Uterus (tissue), 2 donors: ENCODE measurements around the gene PPP1R10.

Experiments used
- CTCF ChIP-seq, 4 experiments: fragments of 200-600 bp in 2 of 4; fragments of 450-650 bp in 2 of 4; sonication (generic) in 2 of 4; IDR thresholded peaks; one replicate each; pipeline ENCODE4 v1.5.1; 2016 to 2019; ENCODE audit warnings: antibody characterized with exemption in 4 of 4, mild to moderate bottlenecking in 2 of 4, moderate library complexity in 1 of 4
- POLR2A ChIP-seq, 2 donors: fragments of 450-650 bp; IDR thresholded peaks; one replicate each; pipeline ENCODE4 v1.6.1; 2016; ENCODE audit warnings: antibody characterized with exemption in 2 of 2, mild to moderate bottlenecking in 1 of 2, moderate library complexity in 1 of 2

- no peak for TF ChIP-seq POLR2A (IDR thresholded peaks at IDR 0.05)
- TF ChIP-seq CTCF (IDR thresholded peaks at IDR 0.05): no peak
These were observed 46.8 kb downstream of the PPP1R10 start for GRCh38 chr6:30570263-30570662.
